ENCODE results near the gene GNG3. TPM values are rescaled to one million over a fixed set of nuclear protein-coding genes. Genes with fewer than 3 reads are reported as not detected.

Gene GNG3
- total and polyA plus RNA-seq, 8 donors = 0.42 to 1.9 (median 1.5) TPM; not detected in 1

DNA sequence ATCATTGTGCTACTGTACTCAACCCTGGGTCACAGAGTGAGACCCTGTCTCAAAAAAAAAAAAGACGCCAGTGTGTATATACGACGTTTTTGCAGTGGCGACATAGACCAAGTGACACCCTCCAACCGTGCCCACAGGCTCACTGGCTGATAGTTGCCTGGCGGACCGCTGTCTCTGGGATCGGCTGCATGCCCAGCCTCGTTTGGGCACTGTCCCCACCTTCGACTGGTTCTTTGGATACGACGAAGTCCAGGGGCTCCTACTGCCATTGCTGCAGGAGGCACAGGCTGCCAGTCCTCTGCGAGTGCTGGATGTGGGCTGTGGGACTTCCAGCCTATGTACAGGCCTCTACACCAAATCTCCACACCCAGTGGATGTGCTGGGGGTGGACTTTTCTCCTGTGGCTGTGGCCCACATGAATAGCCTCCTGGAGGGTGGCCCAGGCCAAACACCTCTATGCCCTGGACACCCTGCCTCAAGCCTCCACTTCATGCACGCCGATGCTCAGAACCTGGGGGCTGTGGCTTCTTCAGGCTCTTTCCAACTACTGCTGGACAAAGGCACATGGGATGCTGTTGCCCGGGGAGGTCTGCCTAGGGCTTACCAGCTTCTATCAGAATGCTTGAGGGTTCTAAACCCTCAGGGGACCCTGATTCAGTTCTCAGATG is 41.1 kb upstream of the GNG3 start:
- peaks cover 24 to 69% of the 10 kb centered on the region in 2 donors for H3K4me1 ChIP-seq
- H3K9me3 ChIP-seq = no peaks in the 10 kb centered on the region
- peak overlapping the region; percentile 86 to 90 for H3K4me3 ChIP-seq
- ATAC-seq = no peak
- TF ChIP-seq, protein P1, sequence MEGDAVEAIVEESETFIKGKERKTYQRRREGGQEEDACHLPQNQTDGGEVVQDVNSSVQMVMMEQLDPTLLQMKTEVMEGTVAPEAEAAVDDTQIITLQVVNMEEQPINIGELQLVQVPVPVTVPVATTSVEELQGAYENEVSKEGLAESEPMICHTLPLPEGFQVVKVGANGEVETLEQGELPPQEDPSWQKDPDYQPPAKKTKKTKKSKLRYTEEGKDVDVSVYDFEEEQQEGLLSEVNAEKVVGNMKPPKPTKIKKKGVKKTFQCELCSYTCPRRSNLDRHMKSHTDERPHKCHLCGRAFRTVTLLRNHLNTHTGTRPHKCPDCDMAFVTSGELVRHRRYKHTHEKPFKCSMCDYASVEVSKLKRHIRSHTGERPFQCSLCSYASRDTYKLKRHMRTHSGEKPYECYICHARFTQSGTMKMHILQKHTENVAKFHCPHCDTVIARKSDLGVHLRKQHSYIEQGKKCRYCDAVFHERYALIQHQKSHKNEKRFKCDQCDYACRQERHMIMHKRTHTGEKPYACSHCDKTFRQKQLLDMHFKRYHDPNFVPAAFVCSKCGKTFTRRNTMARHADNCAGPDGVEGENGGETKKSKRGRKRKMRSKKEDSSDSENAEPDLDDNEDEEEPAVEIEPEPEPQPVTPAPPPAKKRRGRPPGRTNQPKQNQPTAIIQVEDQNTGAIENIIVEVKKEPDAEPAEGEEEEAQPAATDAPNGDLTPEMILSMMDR (IDR thresholded peaks at IDR 0.05) = no peak
- peak overlapping the region; percentile 89 to 94 for H3K27ac ChIP-seq
- intact Hi-C loops (cut with DNase I) = no loop called here
- no peaks in the 10 kb centered on the region for H3K27me3 ChIP-seq
- no peak for DNase-seq
- peaks cover 0 to 34% of the 10 kb centered on the region in 2 donors for H3K36me3 ChIP-seq

DNA sequence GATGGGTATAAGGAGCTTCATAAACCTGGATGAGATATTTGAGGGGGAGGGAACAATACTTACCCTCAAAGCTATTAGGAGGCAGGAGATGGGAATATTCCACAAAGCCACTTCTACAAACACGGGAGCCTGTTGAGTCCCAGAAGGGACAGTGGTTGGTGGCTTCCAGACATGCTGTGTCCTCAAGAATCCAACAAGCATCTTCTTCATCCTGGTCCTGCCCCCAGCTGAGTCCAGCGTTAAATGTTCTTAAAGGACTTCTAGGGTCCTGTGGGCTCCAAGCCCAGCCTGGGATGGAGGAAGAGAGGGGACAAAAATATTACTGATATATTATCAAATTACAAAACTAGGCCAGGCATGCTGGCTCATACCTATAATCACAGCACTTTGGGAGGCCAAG is 40.0 kb upstream of the GNG3 start:
- DNase-seq (no peak), ATAC-seq (no peak)
- Histone ChIP-seq H3K9me3 (no peaks in the 10 kb centered on the region), H3K4me3 (no peak overlapping the region), H3K36me3 (peaks cover 0 to 23% of the 10 kb centered on the region in 2 donors), H3K4me1 (peaks cover 24 to 72% of the 10 kb centered on the region in 2 donors), H3K27me3 (no peaks in the 10 kb centered on the region), H3K27ac (no peak overlapping the region)
- intact Hi-C loops (cut with DNase I) = no loop called here
- TF ChIP-seq, protein P1 (IDR thresholded peaks at IDR 0.05) = no peak

DNA sequence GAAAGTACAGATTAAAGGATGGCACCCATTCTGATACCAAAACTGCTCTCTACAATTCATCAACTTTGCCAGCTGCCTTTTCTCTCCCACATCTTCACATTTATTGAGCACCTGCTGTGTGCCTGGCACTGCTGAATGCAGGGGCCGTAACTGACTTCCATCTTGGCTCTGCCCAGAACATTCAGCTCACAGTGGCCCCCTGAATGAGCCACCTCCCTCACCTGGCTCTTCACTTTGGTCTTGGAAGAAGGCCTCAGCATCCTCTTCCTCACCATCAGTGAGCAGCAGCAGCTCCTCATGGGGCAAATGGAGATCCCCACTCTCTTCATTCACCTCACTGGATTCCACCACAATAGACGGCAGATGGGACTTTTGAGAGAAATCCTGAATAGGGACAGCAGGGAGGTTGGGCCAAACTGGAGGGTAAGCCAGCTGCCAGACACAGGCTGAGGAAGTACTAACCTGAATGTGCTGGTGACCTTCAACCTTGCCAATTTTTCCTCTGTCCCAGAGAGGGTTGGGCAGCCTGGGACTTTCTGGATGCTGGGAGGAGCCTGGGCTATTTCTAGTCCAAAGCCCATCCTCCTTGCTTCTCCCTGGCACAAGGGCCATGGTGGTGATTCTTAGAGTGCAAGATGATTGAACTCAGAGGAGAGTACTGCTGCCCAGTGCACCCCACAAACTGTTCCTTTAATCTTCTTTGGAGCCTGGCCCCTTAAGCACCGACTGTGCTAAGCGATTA is 37.9 kb upstream of the GNG3 start:
- H3K36me3 ChIP-seq = peaks cover 0 to 31% of the 10 kb centered on the region in 2 donors
- DNase-seq (no peak), ATAC-seq (no peak)
- H3K4me3 ChIP-seq = no peak overlapping the region
- TF ChIP-seq, protein P1 (IDR thresholded peaks at IDR 0.05) = no peak
- H3K4me1 ChIP-seq = peaks cover 30 to 66% of the 10 kb centered on the region in 2 donors
- H3K27ac ChIP-seq = no peak overlapping the region
- no peaks in the 10 kb centered on the region for H3K9me3 ChIP-seq
- intact Hi-C loops (cut with DNase I) = no loop called here
- no peaks in the 10 kb centered on the region for H3K27me3 ChIP-seq

DNA sequence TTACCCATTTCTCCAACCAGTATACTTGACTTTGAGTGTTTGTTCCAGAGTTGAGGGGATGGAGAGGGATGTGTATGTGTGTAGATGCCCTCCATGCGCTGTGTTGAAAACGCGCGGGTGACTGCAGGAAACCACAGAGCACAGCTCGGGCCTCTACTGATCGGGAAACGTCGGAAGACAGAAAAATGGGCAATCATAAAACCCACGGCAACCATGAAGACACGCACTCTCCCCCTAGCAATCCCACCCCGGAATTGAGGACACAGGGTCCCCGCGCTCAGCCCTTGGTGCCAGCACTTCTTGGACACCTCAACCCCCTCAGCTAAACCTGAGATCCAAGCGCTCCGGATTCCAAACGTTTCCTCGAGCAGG is 36.3 kb upstream of the GNG3 start:
- peak in 1 of 4 donors; percentile 57 for DNase-seq
- peak overlapping the region; percentile 63 to 70 for H3K4me3 ChIP-seq
- peaks cover 26 to 62% of the 10 kb centered on the region in 2 donors for H3K4me1 ChIP-seq
- TF ChIP-seq, protein P1 (IDR thresholded peaks at IDR 0.05) = no peak
- ATAC-seq = peak; percentile 45
- H3K9me3 ChIP-seq = no peaks in the 10 kb centered on the region
- intact Hi-C loops (cut with DNase I) = no loop called here
- H3K27ac ChIP-seq = peak overlapping the region; percentile 90 to 91
- H3K27me3 ChIP-seq = no peaks in the 10 kb centered on the region
- H3K36me3 ChIP-seq = peaks cover 0 to 45% of the 10 kb centered on the region in 2 donors
